Ishikawa (cell line): ENCODE results near the gene LARP4B.

Experiments used
- CEBPB ChIP-seq: IDR thresholded peaks from 2 replicates; pipeline ENCODE4 v1.6.1; 2012
- CREB1 ChIP-seq: IDR thresholded peaks from 2 replicates; pipeline ENCODE4 v1.6.1; 2012; ENCODE audit warnings: low read depth
- EGR1 ChIP-seq: IDR thresholded peaks from 2 replicates; pipeline ENCODE4 v1.6.1; 2012
- EP300 ChIP-seq: IDR thresholded peaks from 2 replicates; pipeline ENCODE4 v1.6.1; 2012; ENCODE audit warnings: borderline replicate concordance
- FOXM1 ChIP-seq: IDR thresholded peaks from 2 replicates; pipeline ENCODE4 v1.6.1; 2012; ENCODE audit warnings: low read depth, borderline replicate concordance
- MAX ChIP-seq: IDR thresholded peaks from 2 replicates; pipeline ENCODE4 v1.6.1; 2012
- NFIC ChIP-seq: IDR thresholded peaks from 2 replicates; pipeline ENCODE4 v1.6.1; 2012
- RAD21 ChIP-seq: IDR thresholded peaks from 2 replicates; pipeline ENCODE4 v1.6.1; 2012; ENCODE audit warnings: low read depth
- REST ChIP-seq: IDR thresholded peaks from 2 replicates; pipeline ENCODE4 v1.6.1; 2012; ENCODE audit warnings: low read depth, mild to moderate bottlenecking
- TAF1 ChIP-seq: IDR thresholded peaks from 2 replicates; pipeline ENCODE4 v1.6.1; 2012; ENCODE audit warnings: low read depth, mild to moderate bottlenecking
- TCF12 ChIP-seq: IDR thresholded peaks from 2 replicates; pipeline ENCODE4 v1.6.1; 2012; ENCODE audit warnings: low read depth
- TEAD4 ChIP-seq: IDR thresholded peaks from 2 replicates; pipeline ENCODE4 v1.6.1; 2012
- USF1 ChIP-seq: IDR thresholded peaks from 2 replicates; pipeline ENCODE4 v1.6.1; 2012
- YY1 ChIP-seq: IDR thresholded peaks from 2 replicates; pipeline ENCODE4 v1.6.1; 2012; ENCODE audit warnings: low read depth
- ZBTB7A ChIP-seq: IDR thresholded peaks from 2 replicates; pipeline ENCODE4 v1.6.1; 2012; ENCODE audit warnings: low read depth

The LARP4B gene

GRCh38 chr10:774223-774622 lies 157.3 kb downstream of the LARP4B start:
- TF ChIP-seq TAF1 (no peak), ZBTB7A (no peak), RAD21 (no peak), EP300 (no peak), YY1 (no peak), NFIC (no peak), MAX (no peak), EGR1 (no peak), TCF12 (no peak), USF1 (no peak), CREB1 (no peak), FOXM1 (no peak), REST (no peak), CEBPB (no peak), TEAD4 (no peak)

GRCh38 chr10:773562-774161 lies 157.8 kb downstream of the LARP4B start:
- no peak for TF ChIP-seq NFIC
- no peak for TF ChIP-seq FOXM1
- no peak for TF ChIP-seq TEAD4
- TF ChIP-seq TCF12, result no peak
- no peak for TF ChIP-seq RAD21
- TF ChIP-seq YY1, result no peak
- TF ChIP-seq EGR1, result no peak
- TF ChIP-seq TAF1, result no peak

GRCh38 chr10:772227-772637 lies 159.3 kb downstream of the LARP4B start:
- TF ChIP-seq NFIC (no peak), CEBPB (no peak), ZBTB7A (no peak), TEAD4 (no peak), TAF1 (no peak), MAX (no peak), FOXM1 (no peak), EP300 (no peak), YY1 (no peak), TCF12 (no peak), REST (no peak)

GRCh38 chr10:771647-772046 lies 159.9 kb downstream of the LARP4B start:
- TF ChIP-seq CEBPB (no peak), RAD21 (no peak), ZBTB7A (no peak), NFIC (no peak), TAF1 (no peak), TEAD4 (no peak), FOXM1 (no peak), TCF12 (no peak)

- TF ChIP-seq FOXM1 (no peak), EP300 (no peak), EGR1 (no peak), REST (no peak), MAX (no peak), CEBPB (no peak), RAD21 (no peak), USF1 (no peak), YY1 (no peak), TAF1 (no peak), CREB1 (no peak), TEAD4 (no peak), NFIC (no peak), ZBTB7A (no peak), TCF12 (no peak)
These were observed 160.5 kb downstream of the LARP4B start for GRCh38 chr10:770975-771374.
